ENCODE measurements around the gene PI16. TPM values are rescaled to one million over a fixed set of nuclear protein-coding genes. Genes with fewer than 3 reads are reported as not detected.

Gene PI16
- total and polyA plus RNA-seq, 5 donors: 35.0 to 125 (median 48.4) TPM

DNA sequence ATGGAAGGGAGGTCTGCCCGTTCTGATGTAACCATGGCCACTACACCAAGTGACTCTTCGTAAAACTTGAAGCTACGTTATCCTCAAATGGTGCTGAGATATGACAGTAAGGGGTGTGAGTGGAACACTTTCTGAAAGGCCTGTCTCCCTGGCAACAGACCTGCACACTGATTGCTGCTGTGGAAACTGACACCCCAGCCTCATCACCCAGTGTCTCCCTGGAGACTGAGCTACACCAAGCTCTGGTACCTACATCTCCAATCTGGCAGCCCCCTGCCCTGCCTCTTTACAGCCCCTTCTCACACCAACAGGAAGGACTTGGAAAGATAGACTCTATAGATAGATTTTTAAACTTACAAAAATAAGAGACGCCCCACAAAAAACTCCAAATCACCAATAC, 13.2 kb downstream of the PI16 start:
- intact Hi-C loops (cut with DNase I): no loop called here

DNA sequence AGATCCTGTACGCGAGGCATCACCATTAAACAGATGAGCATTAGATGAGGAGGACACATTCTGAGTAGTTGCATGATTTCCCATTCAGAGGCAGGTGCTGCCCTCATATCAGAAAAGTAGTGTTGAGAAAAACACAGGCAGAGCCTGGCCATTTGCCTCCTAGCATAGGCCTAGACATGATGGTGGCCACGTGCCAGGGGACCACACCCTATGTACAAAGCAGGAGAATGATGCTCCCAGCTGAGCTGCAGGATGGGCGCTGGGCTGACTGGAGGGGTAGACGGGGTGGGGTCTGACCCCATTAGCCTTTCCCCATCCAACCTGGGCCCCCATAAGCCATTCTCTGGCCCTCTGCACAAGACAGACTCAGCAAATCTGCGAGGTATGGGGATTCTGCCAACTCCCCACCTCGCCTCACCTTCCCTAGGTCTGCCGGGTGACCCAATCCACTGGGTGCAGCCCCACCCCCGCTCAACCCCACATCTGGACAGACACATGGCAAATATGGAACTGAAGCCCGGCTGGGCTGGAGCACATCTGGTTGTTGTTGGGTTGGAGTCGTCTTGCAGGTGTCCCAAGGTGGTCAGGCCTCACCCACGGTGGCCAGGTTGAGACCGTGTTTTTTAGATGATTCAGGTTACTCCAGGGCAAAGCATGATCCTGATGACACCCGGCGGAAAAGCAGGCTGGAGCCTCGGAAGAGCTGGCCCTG, 13.9 kb downstream of the PI16 start:
- 87% methylated on average over 16 of the region's 16 CpGs for WGBS
- no peak overlapping the region for H3K4me3 ChIP-seq (ENCODE audit: low read length)
- H3K4me1 ChIP-seq (ENCODE audit: control insufficient read depth, insufficient read depth, low read length): peaks cover 9% of the 10 kb centered on the region
- peak in 1 of 2 donors; percentile 24 for ATAC-seq
- intact Hi-C loops (cut with DNase I): no loop called here
- no peaks in the 10 kb centered on the region for H3K27me3 ChIP-seq (ENCODE audit: control insufficient read depth, insufficient read depth)
- DNase-seq: peak; percentile 76 to 88 (median 78)
- H3K27ac ChIP-seq (ENCODE audit: low read length): no peak overlapping the region
- H3K9me3 ChIP-seq (ENCODE audit: control insufficient read depth, low read length): no peaks in the 10 kb centered on the region

More for the DNA sequence above, 13.2 kb downstream of the PI16 start:
- DNase-seq: no peak
- 57% methylated on average over 4 of the region's 4 CpGs for WGBS
- ATAC-seq: no peak
- H3K4me3 ChIP-seq (ENCODE audit: low read length): no peak overlapping the region
- H3K27ac ChIP-seq (ENCODE audit: low read length): no peak overlapping the region
- peaks cover 8% of the 10 kb centered on the region for H3K4me1 ChIP-seq (ENCODE audit: control insufficient read depth, insufficient read depth, low read length)
- H3K9me3 ChIP-seq (ENCODE audit: control insufficient read depth, low read length): no peaks in the 10 kb centered on the region
- no peaks in the 10 kb centered on the region for H3K27me3 ChIP-seq (ENCODE audit: control insufficient read depth, insufficient read depth)

DNA sequence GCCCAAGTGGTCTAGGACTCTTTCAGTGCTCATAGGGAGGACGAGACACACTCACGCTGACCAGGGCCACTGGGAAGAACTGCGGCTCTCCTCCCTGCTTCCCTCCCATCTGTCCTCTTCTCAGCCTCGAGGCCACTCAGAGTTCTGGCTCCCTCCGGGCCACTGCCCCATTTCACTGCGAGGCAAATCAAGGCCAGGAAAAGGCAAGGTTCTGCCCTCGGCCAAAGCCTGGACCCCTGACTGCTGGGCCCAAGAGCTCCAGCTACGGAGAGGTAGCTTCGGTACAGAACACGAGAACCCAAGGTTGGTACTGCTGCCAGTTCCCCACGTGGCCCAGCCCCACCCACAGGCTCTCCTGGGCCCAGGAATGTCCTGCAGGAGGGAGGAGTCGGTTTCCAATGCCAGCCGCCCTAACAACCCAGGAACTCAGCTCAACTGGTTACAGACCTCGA, 14.7 kb downstream of the PI16 start:
- Histone ChIP-seq H3K4me3 (ENCODE audit: low read length) (no peak overlapping the region), H3K4me1 (ENCODE audit: control insufficient read depth, insufficient read depth, low read length) (peaks cover 4% of the 10 kb centered on the region), H3K9me3 (ENCODE audit: control insufficient read depth, low read length) (no peaks in the 10 kb centered on the region), H3K27me3 (ENCODE audit: control insufficient read depth, insufficient read depth) (no peaks in the 10 kb centered on the region), H3K27ac (ENCODE audit: low read length) (no peak overlapping the region)
- 77% methylated on average over 14 of the region's 14 CpGs for WGBS
- intact Hi-C loops (cut with DNase I): no loop called here
- DNase-seq (peak in 2 of 3 donors; percentile 64 to 69), ATAC-seq (peak in 1 of 2 donors; percentile 20)

DNA sequence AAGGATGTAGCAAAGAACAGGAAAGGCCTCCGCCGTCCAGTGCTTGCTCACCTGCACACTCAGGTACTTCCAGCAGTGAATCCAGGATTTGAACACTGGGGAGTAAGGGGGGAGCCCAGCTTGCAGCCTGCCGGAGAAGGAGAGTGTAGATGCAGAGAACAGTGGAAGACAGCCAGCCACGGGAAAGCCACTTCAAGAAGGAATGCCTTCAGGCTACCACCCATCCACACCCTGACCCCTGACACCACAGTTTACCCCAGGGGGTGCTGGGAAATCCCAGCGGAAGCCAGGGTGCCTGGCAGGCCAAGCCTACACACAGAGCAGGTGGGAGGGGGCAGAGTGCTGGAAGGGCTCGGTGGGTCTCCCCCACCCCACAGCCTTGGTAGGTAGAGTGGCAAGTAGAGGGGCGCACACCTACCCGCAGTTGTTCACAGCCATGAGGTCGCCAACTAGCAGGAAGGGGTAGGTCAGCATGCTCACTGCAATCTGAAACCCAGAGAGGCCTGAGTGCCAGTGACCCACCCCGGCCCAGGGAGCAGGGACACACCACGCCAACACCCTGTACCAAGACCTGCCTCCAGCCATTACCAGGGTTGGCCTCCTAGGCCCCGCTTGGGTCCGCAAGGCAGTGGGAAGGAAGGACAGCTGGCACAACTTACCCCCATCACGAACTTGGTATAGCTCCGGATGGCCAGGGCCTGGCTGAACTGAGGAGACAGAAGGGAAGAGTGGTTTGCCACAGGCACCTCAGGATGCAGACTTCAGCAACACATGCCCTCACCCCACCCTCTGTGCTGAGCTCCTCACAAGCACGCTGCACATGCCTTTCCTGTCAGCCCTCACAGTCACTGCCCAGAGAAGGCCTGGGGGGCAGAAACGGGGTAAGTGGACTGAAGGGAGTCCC, 15.7 kb downstream of the PI16 start:
- no peak overlapping the region for H3K4me3 ChIP-seq (ENCODE audit: low read length)
- ATAC-seq (peak; percentile 1 to 3), DNase-seq (peak in 1 of 3 donors; percentile 55)
- no peaks in the 10 kb centered on the region for H3K9me3 ChIP-seq (ENCODE audit: control insufficient read depth, low read length)
- 82% methylated on average over 17 of the region's 17 CpGs for WGBS
- no peak overlapping the region for H3K27ac ChIP-seq (ENCODE audit: low read length)
- intact Hi-C loops (cut with DNase I): loop anchor here in 1 of 4 donors (10.0 kb wide), 1 partner anchor 65 kb away; no protein-coding TSS in a partner anchor
- peaks cover 4% of the 10 kb centered on the region for H3K4me1 ChIP-seq (ENCODE audit: control insufficient read depth, insufficient read depth, low read length)
- H3K27me3 ChIP-seq (ENCODE audit: control insufficient read depth, insufficient read depth): no peaks in the 10 kb centered on the region

DNA sequence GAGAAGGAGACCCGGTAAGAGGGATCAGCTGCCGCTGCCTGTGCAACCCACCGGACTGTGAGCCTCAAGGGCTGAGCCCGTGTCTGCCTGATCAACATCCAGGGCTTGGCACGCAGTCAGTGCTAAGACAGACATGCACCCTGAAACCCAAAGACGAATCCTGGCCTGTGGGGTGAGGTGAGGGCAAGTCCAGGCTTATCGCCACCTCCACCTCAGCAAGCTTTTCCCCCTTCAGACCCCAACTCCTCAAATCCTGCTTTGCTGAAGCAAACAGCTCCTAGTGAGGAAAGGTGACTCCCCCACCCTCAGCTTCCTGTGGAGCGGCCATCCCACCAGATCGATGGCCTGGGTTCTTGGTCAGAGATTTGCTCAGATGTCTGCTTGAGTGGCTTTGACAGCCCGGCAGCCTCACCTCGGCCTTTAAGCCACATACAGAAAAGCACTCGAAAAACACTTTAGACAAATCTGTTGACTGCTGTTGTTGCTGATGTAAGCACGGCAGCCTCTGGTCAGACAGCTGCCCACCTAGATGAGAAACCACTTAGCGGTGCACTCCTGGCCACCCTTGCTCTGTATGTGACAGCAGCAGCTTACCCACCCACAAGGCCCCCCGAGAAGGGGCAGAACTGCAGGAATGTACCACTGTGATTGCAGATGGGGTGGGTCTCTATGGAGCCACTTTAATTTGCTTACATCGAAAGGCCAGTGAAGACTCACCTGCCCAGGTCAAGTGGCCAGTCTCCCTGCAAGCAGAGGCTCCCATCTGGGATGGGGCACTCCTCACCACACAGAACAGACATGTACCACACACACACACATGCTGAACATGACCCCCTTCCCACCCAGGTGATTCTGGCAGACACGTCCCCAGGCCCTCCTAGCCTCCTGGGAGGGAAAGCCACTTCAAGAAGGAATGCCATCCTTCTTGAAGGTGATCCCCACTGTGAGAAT, 16.6 kb downstream of the PI16 start:
- DNase-seq (peak in 1 of 3 donors; percentile 53), ATAC-seq (no peak)
- Histone ChIP-seq H3K27ac (ENCODE audit: low read length) (no peak overlapping the region), H3K4me3 (ENCODE audit: low read length) (no peak overlapping the region), H3K9me3 (ENCODE audit: control insufficient read depth, low read length) (no peaks in the 10 kb centered on the region), H3K27me3 (ENCODE audit: control insufficient read depth, insufficient read depth) (no peaks in the 10 kb centered on the region), H3K4me1 (ENCODE audit: control insufficient read depth, insufficient read depth, low read length) (peaks cover 9% of the 10 kb centered on the region)
- intact Hi-C loops (cut with DNase I): loop anchor here in 1 of 4 donors (10.0 kb wide), 1 partner anchor 66 kb away; no protein-coding TSS in a partner anchor
- WGBS: 68% methylated on average over 17 of the region's 17 CpGs

- H3K4me3 ChIP-seq (ENCODE audit: low read length): no peak overlapping the region
- no peaks in the 10 kb centered on the region for H3K9me3 ChIP-seq (ENCODE audit: control insufficient read depth, low read length)
- H3K27ac ChIP-seq (ENCODE audit: low read length): peak overlapping the region; percentile 14
- 60% methylated on average over 14 of the region's 14 CpGs for WGBS
- DNase-seq (no peak), ATAC-seq (no peak)
- intact Hi-C loops (cut with DNase I): loop anchor here in 1 of 4 donors (10.0 kb wide), 1 partner anchor 67 kb away; no protein-coding TSS in a partner anchor
- H3K27me3 ChIP-seq (ENCODE audit: control insufficient read depth, insufficient read depth): no peaks in the 10 kb centered on the region
- H3K4me1 ChIP-seq (ENCODE audit: control insufficient read depth, insufficient read depth, low read length): peaks cover 11% of the 10 kb centered on the region
Measured at GRCh38 chr6:36971921-36972673, 17.6 kb downstream of the PI16 start.

DNA sequence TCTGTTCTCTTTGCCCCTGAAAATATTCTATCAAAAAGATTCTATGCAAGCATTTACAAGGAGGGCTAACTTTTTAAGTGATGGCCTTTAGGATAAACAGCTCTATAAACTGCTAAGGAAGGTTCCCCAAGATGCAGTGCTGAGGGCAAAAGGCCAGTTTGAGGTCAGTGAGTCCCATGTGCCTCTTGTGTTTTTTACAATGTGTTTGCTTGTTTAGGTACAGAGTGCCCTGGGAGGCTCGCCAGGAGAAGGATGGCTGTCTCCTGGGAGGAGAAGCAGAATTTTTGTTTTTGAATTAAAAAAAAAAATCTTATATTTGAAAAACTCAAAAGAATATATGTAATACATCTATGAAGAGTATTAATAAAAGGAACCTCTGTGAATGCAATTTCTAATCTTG, 18.7 kb downstream of the PI16 start:
- WGBS: 66% methylated on average over 1 of the region's 1 CpG
- no peaks in the 10 kb centered on the region for H3K9me3 ChIP-seq (ENCODE audit: control insufficient read depth, low read length)
- DNase-seq: peak in 2 of 3 donors; percentile 59 to 81
- peak overlapping the region; percentile 42 for H3K27ac ChIP-seq (ENCODE audit: low read length)
- H3K27me3 ChIP-seq (ENCODE audit: control insufficient read depth, insufficient read depth): no peaks in the 10 kb centered on the region
- H3K4me1 ChIP-seq (ENCODE audit: control insufficient read depth, insufficient read depth, low read length): peaks cover 11% of the 10 kb centered on the region
- intact Hi-C loops (cut with DNase I): loop anchor here in 1 of 4 donors (10.0 kb wide), 1 partner anchor 68 kb away; no protein-coding TSS in a partner anchor
- no peak overlapping the region for H3K4me3 ChIP-seq (ENCODE audit: low read length)
- no peak for ATAC-seq

DNA sequence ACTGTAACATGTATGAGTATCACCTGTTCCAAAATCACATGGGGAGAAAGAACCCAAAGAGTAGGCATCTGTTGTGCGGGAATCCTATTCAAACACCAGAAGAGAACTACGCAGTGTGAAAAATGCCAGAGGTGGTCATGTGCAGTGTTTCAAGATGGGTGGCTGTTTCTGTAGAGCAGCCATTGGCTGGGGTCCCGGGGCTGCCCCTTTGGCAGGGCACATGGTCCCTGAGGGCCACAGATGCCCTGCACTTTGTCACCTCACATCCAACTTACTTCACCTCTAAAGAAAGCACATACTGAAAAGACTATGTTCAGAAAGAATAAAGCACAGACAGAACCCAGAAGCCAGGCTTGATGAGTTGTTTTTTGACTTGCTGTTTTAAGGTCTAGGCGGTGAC, 19.1 kb downstream of the PI16 start:
- H3K4me1 ChIP-seq (ENCODE audit: control insufficient read depth, insufficient read depth, low read length): peaks cover 11% of the 10 kb centered on the region
- no peak overlapping the region for H3K27ac ChIP-seq (ENCODE audit: low read length)
- no peaks in the 10 kb centered on the region for H3K27me3 ChIP-seq (ENCODE audit: control insufficient read depth, insufficient read depth)
- DNase-seq: peak in 2 of 3 donors; percentile 74 to 75
- intact Hi-C loops (cut with DNase I): loop anchor here in 1 of 4 donors (10.0 kb wide), 1 partner anchor 69 kb away; no protein-coding TSS in a partner anchor
- no peaks in the 10 kb centered on the region for H3K9me3 ChIP-seq (ENCODE audit: control insufficient read depth, low read length)
- ATAC-seq: no peak
- no peak overlapping the region for H3K4me3 ChIP-seq (ENCODE audit: low read length)
- WGBS: 74% methylated on average over 4 of the region's 4 CpGs

DNA sequence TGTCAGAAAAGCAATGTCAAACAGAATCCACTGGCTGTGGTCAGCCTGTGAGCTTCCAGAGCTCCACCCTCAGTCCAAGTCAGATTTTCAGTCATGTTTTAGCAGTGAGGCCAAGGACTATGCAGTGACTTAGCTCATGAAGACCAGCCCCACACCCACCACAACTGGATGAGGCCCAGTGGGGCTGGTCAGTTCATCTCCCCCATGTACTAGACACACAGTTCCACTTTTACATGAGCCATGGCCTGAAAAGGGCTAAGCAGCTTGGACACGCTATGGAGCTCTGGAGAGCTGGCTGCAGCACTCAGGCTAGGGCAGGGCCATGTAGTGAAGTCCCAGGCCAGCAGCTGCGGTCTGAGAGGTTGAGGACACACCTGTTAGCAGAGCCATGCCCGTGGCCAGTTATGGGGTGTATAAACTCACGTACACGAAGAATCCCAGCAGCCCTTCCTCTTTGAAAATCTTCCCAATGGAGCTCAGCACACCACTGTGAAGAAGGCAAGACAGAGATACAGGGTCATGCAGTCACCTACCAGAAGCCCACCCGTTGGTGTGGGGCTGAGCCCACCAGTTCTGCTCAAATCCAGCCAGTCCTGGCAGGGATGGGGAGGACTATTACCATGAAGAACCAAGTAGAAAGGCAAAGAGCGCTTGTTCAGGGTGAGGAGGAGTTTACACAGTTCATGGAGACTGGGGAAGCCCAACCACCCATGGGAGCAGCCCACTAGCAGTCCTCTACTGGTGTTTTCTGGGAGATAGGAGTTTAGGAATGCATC, 20.9 kb downstream of the PI16 start:
- no peaks in the 10 kb centered on the region for H3K9me3 ChIP-seq (ENCODE audit: control insufficient read depth, low read length)
- H3K27me3 ChIP-seq (ENCODE audit: control insufficient read depth, insufficient read depth): no peaks in the 10 kb centered on the region
- H3K27ac ChIP-seq (ENCODE audit: low read length): peak overlapping the region; percentile 65
- H3K4me3 ChIP-seq (ENCODE audit: low read length): no peak overlapping the region
- intact Hi-C loops (cut with DNase I): loop anchor here in 2 of 4 donors (5.0 to 10.0 kb wide), 2 partner anchors 71 to 88 kb away; partner anchors contain the start of gene C6orf89 (in 1 of the 2)
- peaks cover 15% of the 10 kb centered on the region for H3K4me1 ChIP-seq (ENCODE audit: control insufficient read depth, insufficient read depth, low read length)
- WGBS: 71% methylated on average over 7 of the region's 7 CpGs
- peak in 2 of 3 donors; percentile 70 to 87 for DNase-seq
- peak; percentile 3 to 55 for ATAC-seq

Measured in right cardiac atrium (tissue), 5 donors.